NCI-H748 treated with DMSO at 0.1 percent for 48 hours (cell line): ENCODE results near the gene C8G.

Experiments used
- DNase-seq: peaks from one replicate; lab custom pipeline; 2025; lab: John Stamatoyannopoulos, UW

Gene C8G

GRCh38 chr9:136941231-136942111 is 3.6 kb upstream of the C8G start:
- DNase-seq: no peak

- DNase-seq: no peak
These were observed 2.7 kb upstream of the C8G start for GRCh38 chr9:136942112-136942880.

GRCh38 chr9:136942881-136943230 is 2.2 kb upstream of the C8G start:
- DNase-seq: no peak

- DNase-seq: no peak
These were observed 1.5 kb upstream of the C8G start for GRCh38 chr9:136943291-136944211.

GRCh38 chr9:136944212-136944518 is 878 bp upstream of the C8G start:
- DNase-seq: no peak

- no peak for DNase-seq
These were observed 537 bp downstream of the C8G start for GRCh38 chr9:136945333-136946227.

- DNase-seq: no peak
These were observed 1.4 kb downstream of the C8G start for GRCh38 chr9:136946228-136947027.

- DNase-seq: no peak
These were observed 2.2 kb downstream of the C8G start for GRCh38 chr9:136947028-136947891.

GRCh38 chr9:136947955-136948510 is 3.0 kb downstream of the C8G start:
- no peak for DNase-seq

- DNase-seq: peak; percentile 36
These were observed 4.3 kb downstream of the C8G start for GRCh38 chr9:136949239-136949816.

GRCh38 chr9:136949817-136950655 is 5.0 kb downstream of the C8G start:
- DNase-seq: peak; percentile 76

- no peak for DNase-seq
These were observed 5.7 kb downstream of the C8G start for GRCh38 chr9:136950656-136951276.

- DNase-seq: no peak
These were observed 6.7 kb downstream of the C8G start, which contains the start of gene LCN12 for GRCh38 chr9:136951541-136952320. Gene LCN12, plus strand, starts transcription at chr9:136952273. Its CDS starts 55 bp downstream, at chr9:136952328.

- no peak for DNase-seq
These were observed 7.3 kb downstream of the C8G start for GRCh38 chr9:136952321-136952850.

- no peak for DNase-seq
These were observed 8.1 kb downstream of the C8G start for GRCh38 chr9:136952876-136953770.
